H1 (cell line): Measurements from ENCODE around the gene MPDZ. TPM values are rescaled to one million over a fixed set of nuclear protein-coding genes. Genes with fewer than 3 reads are reported as not detected.

ENCODE experiments used
- CTCF ChIA-PET: fragments of 300-600 bp; sonication (Branson Sonifier 250); formaldehyde crosslinking; loops from one replicate; lab custom pipeline; 2021; ENCODE audit not compliant: partially characterized antibody; lab: Charles Lee
- POLR2A ChIA-PET: fragments of 300-600 bp; sonication (Branson Sonifier 250); formaldehyde crosslinking; loops from one replicate; lab custom pipeline; 2021; ENCODE audit warnings: inconsistent platforms; ENCODE audit not compliant: partially characterized antibody; lab: Charles Lee
- DNase-seq, 2 experiments: peaks; one replicate each; pipeline versions ENCODE4 v3.0.0 to v3.0.0-alpha.2; 2010 to 2022; ENCODE audit warnings: low spot score in 2 of 2, low read depth in 1 of 2, mixed read lengths in 1 of 2
- FAIRE-seq: peaks from 2 replicates; lab custom pipeline; 2011; peaks lifted over from hg19 to GRCh38; lab: Jason Lieb, UNC
- H2AFZ ChIP-seq: 2 replicates; pipeline ENCODE4 v1.8.1; 2012; ENCODE audit warnings: low read length, inconsistent platforms
- H2AK5ac ChIP-seq: 2 replicates; pipeline ENCODE4 v1.6.1; 2013; ENCODE audit warnings: low read depth, low read length
- H2BK120ac ChIP-seq: replicated peaks from 2 replicates; pipeline ENCODE3; 2013; ENCODE audit warnings: low read depth, low read length, inconsistent platforms
- H2BK12ac ChIP-seq: 2 replicates; pipeline ENCODE4 v1.6.1; 2013; ENCODE audit warnings: low read depth, low read length
- H2BK15ac ChIP-seq: 2 replicates; pipeline ENCODE4 v1.6.1; 2013; ENCODE audit warnings: low read length
- H2BK20ac ChIP-seq: 2 replicates; pipeline ENCODE4 v1.6.1; 2013; ENCODE audit warnings: low read length
- H2BK5ac ChIP-seq: 2 replicates; pipeline ENCODE4 v1.6.1; 2013; ENCODE audit warnings: low read depth, low read length
- H3K14ac ChIP-seq: 2 replicates; pipeline ENCODE4 v1.6.1; 2013; ENCODE audit warnings: inconsistent platforms; ENCODE audit not compliant: insufficient read length
- H3K18ac ChIP-seq: 2 replicates; pipeline ENCODE4 v1.6.1; 2013; ENCODE audit warnings: low read length; ENCODE audit errors: extremely low read depth
- H3K23ac ChIP-seq: 2 replicates; pipeline ENCODE4 v1.6.1; 2013; ENCODE audit warnings: inconsistent platforms; ENCODE audit not compliant: insufficient read length
- H3K23me2 ChIP-seq: 2 replicates; pipeline ENCODE4 v1.6.1; 2013; ENCODE audit warnings: low read depth, low read length
- H3K27ac ChIP-seq: 2 replicates; pipeline ENCODE4 v1.6.1; 2011; ENCODE audit warnings: low read depth, low read length, inconsistent platforms
- H3K27me3 ChIP-seq, 4 experiments: replicated peaks in 1 of 4; 1 replicate in 1 of 4; 2 replicates in 3 of 4; pipeline versions ENCODE4 v1.6.1 to v1.8.1; 2011 to 2013; ENCODE audit warnings: low read length in 3 of 4, mild to moderate bottlenecking in 3 of 4, inconsistent platforms in 2 of 4, mixed read lengths in 2 of 4, moderate library complexity in 1 of 4; ENCODE audit not compliant: control insufficient read depth in 3 of 4, insufficient read depth in 3 of 4; ENCODE audit errors: extremely low read depth in 1 of 4
- H3K36me3 ChIP-seq, 4 experiments: 2 replicates each; pipeline versions ENCODE4 v1.6.1 to v1.8.1; 2011 to 2013; ENCODE audit warnings: mild to moderate bottlenecking in 4 of 4, low read length in 3 of 4, moderate library complexity in 2 of 4, control low read depth in 1 of 4, inconsistent platforms in 1 of 4; ENCODE audit not compliant: insufficient read depth in 4 of 4, control insufficient read depth in 2 of 4
- H3K4ac ChIP-seq: replicated peaks from 2 replicates; pipeline ENCODE3; 2013; ENCODE audit warnings: low read length, low read depth, mixed read lengths, inconsistent platforms; ENCODE audit not compliant: insufficient read length
- H3K4me1 ChIP-seq, 4 experiments: replicated peaks in 1 of 4; 1 replicate in 1 of 4; 2 replicates in 3 of 4; pipeline versions ENCODE4 v1.6.1 to v1.8.1; 2011 to 2013; ENCODE audit warnings: low read length in 3 of 4, inconsistent platforms in 2 of 4, mixed read lengths in 1 of 4; ENCODE audit not compliant: insufficient read depth in 4 of 4, control insufficient read depth in 3 of 4
- H3K4me2 ChIP-seq, 2 experiments: 2 replicates each; pipeline versions ENCODE4 v1.6.1 to v1.8.1; 2011 to 2013; ENCODE audit warnings: low read depth in 2 of 2, low read length in 2 of 2, control low read depth in 1 of 2, inconsistent platforms in 1 of 2, mild to moderate bottlenecking in 1 of 2; ENCODE audit not compliant: insufficient read depth in 1 of 2
- H3K4me3 ChIP-seq, 4 experiments: fragments of 200-600, 300-600 bp in 1 of 4; sonication (generic), shearing (Covaris generic), sonication (Bioruptor Twin) in 1 of 4; 2 replicates each; pipeline versions ENCODE4 v1.5.1 to v1.8.1; 2011 to 2016; ENCODE audit warnings: low read length in 4 of 4, low read depth in 3 of 4, control low read depth in 2 of 4, inconsistent platforms in 2 of 4, mild to moderate bottlenecking in 2 of 4, mixed read lengths in 1 of 4, moderate library complexity in 1 of 4; ENCODE audit not compliant: insufficient read depth in 2 of 4; ENCODE audit errors: extremely low read depth in 1 of 4
- H3K56ac ChIP-seq: replicated peaks from 2 replicates; pipeline ENCODE3; 2013; ENCODE audit warnings: low read depth, mild to moderate bottlenecking, mixed read lengths, low read length, inconsistent platforms; ENCODE audit not compliant: insufficient read length
- H3K79me1 ChIP-seq: 2 replicates; pipeline ENCODE4 v1.6.1; 2013; ENCODE audit warnings: low read depth, low read length, control low read depth
- H3K79me2 ChIP-seq, 2 experiments: 2 replicates each; pipeline versions ENCODE4 v1.6.1 to v1.8.1; 2012 to 2013; ENCODE audit warnings: low read length in 2 of 2, mild to moderate bottlenecking in 2 of 2, inconsistent platforms in 1 of 2; ENCODE audit not compliant: insufficient read depth in 2 of 2, control insufficient read depth in 1 of 2
- H3K9ac ChIP-seq, 4 experiments: replicated peaks in 1 of 4; 1 replicate in 1 of 4; 2 replicates in 3 of 4; pipeline versions ENCODE4 v1.6.1 to v1.8.1; 2011 to 2013; ENCODE audit warnings: low read depth in 3 of 4, low read length in 3 of 4, control low read depth in 2 of 4, mild to moderate bottlenecking in 2 of 4, moderate library complexity in 2 of 4, inconsistent platforms in 1 of 4; ENCODE audit errors: extremely low read depth in 1 of 4
- H3K9me3 ChIP-seq, 2 experiments: 2 replicates each; pipeline versions ENCODE4 v1.6.1 to v1.8.1; 2012 to 2013; ENCODE audit warnings: mild to moderate bottlenecking in 2 of 2, moderate library complexity in 2 of 2, control low read depth in 1 of 2, inconsistent platforms in 1 of 2, low read depth in 1 of 2, low read length in 1 of 2, mixed read lengths in 1 of 2; ENCODE audit not compliant: insufficient read depth in 2 of 2
- H4K20me1 ChIP-seq, 2 experiments: replicated peaks in 1 of 2; 2 replicates each; pipeline versions ENCODE3 to v1.8.1; 2011 to 2013; ENCODE audit warnings: inconsistent platforms in 2 of 2, low read length in 2 of 2, mild to moderate bottlenecking in 1 of 2; ENCODE audit not compliant: insufficient read depth in 2 of 2, control insufficient read depth in 1 of 2
- H4K5ac ChIP-seq: 2 replicates; pipeline ENCODE4 v1.6.1; 2013; ENCODE audit warnings: low read length, low read depth, mixed read lengths, inconsistent platforms; ENCODE audit not compliant: insufficient read length
- H4K8ac ChIP-seq: 2 replicates; pipeline ENCODE4 v1.8.0; 2013; ENCODE audit warnings: mild to moderate bottlenecking, moderate library complexity, low read length, inconsistent platforms; ENCODE audit not compliant: insufficient read depth; ENCODE audit errors: extremely low read depth
- H4K91ac ChIP-seq: replicated peaks from 2 replicates; pipeline ENCODE3; 2013; ENCODE audit warnings: low read length, mixed read lengths, inconsistent platforms; ENCODE audit not compliant: insufficient read length
- CHD1 ChIP-seq: IDR thresholded peaks from 2 replicates; pipeline ENCODE4 v1.6.1; 2012; ENCODE audit warnings: low read depth, low read length, improper control_type of control experiment
- PHF8 ChIP-seq: fragments of 200-600 bp; sonication (generic); conservative IDR thresholded peaks from 2 replicates; pipeline ENCODE4 v1.7.1; 2012; ENCODE audit warnings: low read depth, mild to moderate bottlenecking, inconsistent platforms, low read length, moderate library complexity
- WGBS, 2 experiments: shearing (Covaris generic) in 1 of 2; methylation state at CpG; one replicate each; pipeline versions ENCODE4 v1.1.6 to v1.1.7; 2013 to 2015; ENCODE audit warnings: low lambda C conversion rate in 2 of 2, mixed read lengths in 2 of 2, inconsistent platforms in 1 of 2, low coverage in 1 of 2, missing lambda C conversion rate in 1 of 2; ENCODE audit not compliant: insufficient replicate concordance in 2 of 2, insufficient coverage in 1 of 2, insufficient read length in 1 of 2; ENCODE audit errors: extremely low coverage in 1 of 2, missing lambda C conversion rate in 1 of 2; 5-methylcytosine and 5-hydroxymethylcytosine counted together
- polyA plus RNA-seq, 7 experiments: library from polyadenylated mRNA; depleted of rRNA in 3 of 7; stranded (reverse) in 5 of 7; unstranded in 2 of 7; fragments of >200 nt in 5 of 7; fragments of 200-250 nt in 2 of 7; gene quantifications; 1 replicate in 5 of 7; 2 replicates in 1 of 7; 4 replicates in 1 of 7; pipeline versions ENCODE4 v1.2.1 to v1.2.3, GENCODE V29; 2011 to 2013; ENCODE audit warnings: missing spikeins in 2 of 7, mixed read lengths in 2 of 7
- total RNA-seq: library from RNA; stranded (reverse); fragmentation: NEBNext Ultra II Directional; extraction: Animal tissue kit (Norgen Biotek cat#: 25700); gene quantifications from 2 replicates; pipeline ENCODE4 v1.2.1, GENCODE V29; 2021

The MPDZ gene
- total and polyA plus RNA-seq, 2 of the 8 experiments (the other 6 are each of a cell fraction or from before 2014, with no cell fraction given) = 14.6 to 39.4 TPM

DNA sequence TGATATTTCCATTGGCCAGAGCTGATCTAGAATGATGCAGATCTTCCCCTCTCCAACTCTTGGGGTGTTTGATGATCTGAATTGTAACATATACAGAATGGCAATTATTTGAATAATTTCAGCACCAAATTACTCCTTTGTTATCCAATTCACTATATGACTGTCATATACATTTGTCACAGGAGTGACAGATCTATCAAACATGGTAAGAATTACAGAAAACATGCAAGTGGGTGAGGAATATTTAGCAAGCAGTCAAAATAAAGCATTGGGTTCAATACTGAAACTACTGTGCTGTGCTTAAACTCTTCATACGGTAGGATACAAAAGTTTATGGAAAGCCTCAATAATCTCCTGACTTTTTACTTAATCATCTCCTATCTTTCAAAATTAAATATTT is 8.8 kb downstream of the MPDZ start:
- Histone ChIP-seq H3K79me2 (peaks cover 0 to 97% of the 10 kb centered on the region in 2 experiments; a peak in 3 of 4 replicates), H3K4me2 (no peak overlapping the region), H3K27ac (no peak overlapping the region), H3K14ac (no peak overlapping the region), H2BK12ac (no peak overlapping the region), H3K4me1 (peaks cover 0 to 4% (median 2%) of the 10 kb centered on the region in 4 experiments; a peak in 3 of 7 replicates), H3K9me3 (no peaks in the 10 kb centered on the region), H3K23me2 (no peaks in the 10 kb centered on the region; the same call in 1 of the 2 replicates), H3K36me3 (no peaks in the 10 kb centered on the region), H3K27me3 (no peaks in the 10 kb centered on the region), H3K9ac (no peak overlapping the region), H4K5ac (no peak overlapping the region), H2BK15ac (no peak overlapping the region), H2AK5ac (no peak overlapping the region), H2AFZ (no peak overlapping the region), H4K20me1 (peaks cover 0 to 7% of the 10 kb centered on the region in 2 experiments), H2BK5ac (no peak overlapping the region), H3K18ac (no peak overlapping the region), H4K8ac (no peak overlapping the region), H3K4me3 (no peak overlapping the region), H3K4ac (no peak overlapping the region), H2BK20ac (no peak overlapping the region), H3K23ac (no peak overlapping the region), H3K56ac (no peak overlapping the region), H2BK120ac (no peak overlapping the region), H4K91ac (no peak overlapping the region), H3K79me1 (no peaks in the 10 kb centered on the region)
- WGBS, 2 experiments = 95% methylated on average over 1 of the region's 1 CpG; no CpG with 5 or more reads in 1 of the 2 experiments
- ChIA-PET CTCF (interaction anchor here (0.6 kb wide), 1 partner anchor 166 kb away, joined by 3 read pairs; no protein-coding TSS in a partner anchor), POLR2A (no interaction called here)
- FAIRE-seq (no peak), DNase-seq (no peak)
- no peak for TF ChIP-seq PHF8
- no peak for TF ChIP-seq CHD1
